K562 treated with DMSO at 1 percent for 24 hours (cell line): ENCODE data around the gene RBM4. TPM values are rescaled to one million over a fixed set of nuclear protein-coding genes. Genes with fewer than 3 reads are reported as not detected.

ENCODE experiments used
- total RNA-seq: library from RNA; unstranded; fragments of 300-600 nt; gene quantifications from 2 replicates; pipeline ENCODE4 v1.2.3, GENCODE V29; 2022; ENCODE audit warnings: low read depth; ENCODE audit not compliant: insufficient read depth

Gene RBM4, protein sequence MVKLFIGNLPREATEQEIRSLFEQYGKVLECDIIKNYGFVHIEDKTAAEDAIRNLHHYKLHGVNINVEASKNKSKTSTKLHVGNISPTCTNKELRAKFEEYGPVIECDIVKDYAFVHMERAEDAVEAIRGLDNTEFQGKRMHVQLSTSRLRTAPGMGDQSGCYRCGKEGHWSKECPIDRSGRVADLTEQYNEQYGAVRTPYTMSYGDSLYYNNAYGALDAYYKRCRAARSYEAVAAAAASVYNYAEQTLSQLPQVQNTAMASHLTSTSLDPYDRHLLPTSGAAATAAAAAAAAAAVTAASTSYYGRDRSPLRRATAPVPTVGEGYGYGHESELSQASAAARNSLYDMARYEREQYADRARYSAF
- 108 and 113 TPM in 2 replicates for total RNA-seq

DNA sequence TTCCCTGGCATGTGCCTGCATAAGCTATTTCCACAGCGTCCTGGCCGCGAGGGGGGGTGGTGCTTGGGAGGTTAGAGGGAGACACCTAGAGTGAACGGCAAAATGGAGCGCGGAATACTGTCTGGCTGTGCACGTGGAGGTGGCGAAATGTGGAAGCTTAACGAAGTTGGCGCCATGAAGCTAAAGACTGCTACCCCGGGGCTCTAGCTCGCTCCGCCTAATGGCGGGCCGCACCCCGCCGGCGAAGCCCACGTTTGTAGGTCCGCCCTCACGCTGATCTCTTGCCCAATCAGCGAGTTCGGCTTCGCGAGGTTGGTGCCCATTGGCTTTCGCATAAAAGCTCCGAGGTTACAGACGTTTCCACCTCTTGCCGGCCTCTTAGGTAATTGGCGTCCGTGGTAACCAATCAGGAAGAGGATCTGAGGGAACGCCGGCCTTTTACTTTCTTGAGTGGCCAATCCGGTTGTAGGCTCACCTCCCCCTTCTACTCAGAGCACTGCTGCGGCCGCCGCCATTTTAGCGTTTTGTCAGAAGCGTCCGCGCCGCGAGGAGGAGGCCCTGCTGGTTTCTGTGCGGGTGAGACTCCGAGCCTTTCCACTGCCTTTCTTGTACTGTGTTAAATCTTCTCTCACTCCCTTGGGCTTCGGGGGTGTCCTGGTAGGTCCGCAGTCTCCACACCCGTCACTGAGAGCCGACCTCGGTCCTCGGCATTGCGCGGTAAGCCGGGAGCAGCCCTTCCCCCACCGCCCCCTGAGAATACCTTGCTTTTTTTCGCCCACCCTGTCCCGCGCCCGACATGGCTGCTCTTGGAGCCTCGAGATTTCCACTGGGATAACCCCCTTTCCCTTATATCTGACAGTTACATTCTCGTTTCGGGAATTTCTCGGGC lies at the start of gene RBM4:
Gene RBM4, plus strand, starts transcription at position 527 of the 889 bp plus-strand sequence. CDS start 1,009 bp downstream, outside the sequence.

DNA sequence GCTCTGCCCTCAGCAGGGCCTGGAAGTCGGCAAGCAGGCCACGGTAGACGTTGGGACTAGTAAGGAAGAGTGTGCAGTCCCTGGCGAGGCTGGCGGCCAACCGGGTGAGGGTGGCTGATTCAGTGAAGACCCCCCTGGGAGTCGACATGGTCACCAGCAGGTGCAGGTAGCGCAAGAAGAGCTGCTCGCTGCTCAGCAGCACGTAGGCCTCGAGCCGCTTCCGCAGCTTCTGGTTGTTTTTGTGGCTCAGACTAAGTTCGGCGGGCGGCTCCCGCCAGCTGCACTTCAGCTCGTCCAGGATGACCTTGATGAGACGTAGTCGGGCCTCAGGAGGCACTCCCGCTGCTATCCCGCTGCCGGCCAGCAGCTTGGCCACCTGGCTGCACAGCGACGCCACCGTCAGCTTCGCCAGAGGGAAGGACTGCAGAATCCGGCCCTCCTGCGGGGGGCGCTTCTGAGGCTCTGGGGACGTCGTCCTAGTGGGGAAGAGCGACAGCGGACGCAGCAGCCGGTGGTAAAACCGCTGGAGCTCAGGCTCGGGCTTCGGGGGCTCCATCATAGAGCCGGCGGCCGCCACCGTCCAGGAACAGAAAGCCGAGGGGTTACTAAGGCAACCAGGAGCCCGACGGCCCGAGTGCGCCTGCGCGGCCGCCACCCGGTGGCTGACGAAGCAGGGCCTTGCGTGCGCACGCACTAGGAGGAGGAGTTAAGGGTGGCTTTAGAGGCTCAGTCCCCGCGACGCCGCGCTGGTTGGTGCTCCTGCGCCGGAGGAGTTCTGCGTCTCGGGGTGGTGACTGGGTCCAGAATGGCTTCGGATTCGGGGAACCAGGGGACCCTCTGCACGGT lies 45.8 kb upstream of the RBM4 start, which contains the start of the genes CCDC87 and CCS:
Gene CCDC87, minus strand, starts transcription at position 607 of the 846 bp plus-strand sequence. Its CDS starts 48 bp downstream, at position 559.
Gene CCS, plus strand, starts transcription at position 729 of the 846 bp plus-strand sequence. Its CDS starts 77 bp downstream, at position 806.

DNA sequence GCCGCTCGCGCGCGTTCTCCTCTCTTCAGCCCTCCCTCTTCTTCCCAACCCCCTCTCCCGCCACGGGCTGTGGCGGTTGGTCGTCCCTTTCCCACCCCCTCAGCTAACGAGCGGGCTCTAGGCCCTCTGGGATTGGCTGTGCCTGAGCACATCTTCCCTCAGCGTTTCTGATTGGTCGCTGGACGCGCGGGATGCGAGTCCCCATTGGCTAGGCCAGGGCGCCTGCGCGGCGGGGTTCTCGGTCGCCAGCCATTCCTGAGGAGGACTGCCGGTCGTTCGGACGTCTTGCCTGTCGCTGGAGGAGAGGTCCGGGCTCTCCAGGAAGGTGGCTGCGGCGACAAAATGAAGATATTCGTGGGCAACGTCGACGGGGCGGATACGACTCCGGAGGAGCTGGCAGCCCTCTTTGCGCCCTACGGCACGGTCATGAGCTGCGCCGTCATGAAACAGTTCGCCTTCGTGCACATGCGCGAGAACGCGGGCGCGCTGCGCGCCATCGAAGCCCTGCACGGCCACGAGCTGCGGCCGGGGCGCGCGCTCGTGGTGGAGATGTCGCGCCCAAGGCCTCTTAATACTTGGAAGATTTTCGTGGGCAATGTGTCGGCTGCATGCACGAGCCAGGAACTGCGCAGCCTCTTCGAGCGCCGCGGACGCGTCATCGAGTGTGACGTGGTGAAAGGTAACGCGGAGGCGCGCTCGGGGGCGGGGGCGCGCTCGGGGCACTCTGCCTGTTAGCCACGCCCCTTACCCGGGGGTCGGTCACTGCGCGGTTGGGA lies 21.9 kb upstream of the RBM4 start, which contains the start of gene RBM14:
Gene RBM14, plus strand, starts transcription at position 252 of the 776 bp plus-strand sequence. Its CDS starts 91 bp downstream, at position 343.

DNA sequence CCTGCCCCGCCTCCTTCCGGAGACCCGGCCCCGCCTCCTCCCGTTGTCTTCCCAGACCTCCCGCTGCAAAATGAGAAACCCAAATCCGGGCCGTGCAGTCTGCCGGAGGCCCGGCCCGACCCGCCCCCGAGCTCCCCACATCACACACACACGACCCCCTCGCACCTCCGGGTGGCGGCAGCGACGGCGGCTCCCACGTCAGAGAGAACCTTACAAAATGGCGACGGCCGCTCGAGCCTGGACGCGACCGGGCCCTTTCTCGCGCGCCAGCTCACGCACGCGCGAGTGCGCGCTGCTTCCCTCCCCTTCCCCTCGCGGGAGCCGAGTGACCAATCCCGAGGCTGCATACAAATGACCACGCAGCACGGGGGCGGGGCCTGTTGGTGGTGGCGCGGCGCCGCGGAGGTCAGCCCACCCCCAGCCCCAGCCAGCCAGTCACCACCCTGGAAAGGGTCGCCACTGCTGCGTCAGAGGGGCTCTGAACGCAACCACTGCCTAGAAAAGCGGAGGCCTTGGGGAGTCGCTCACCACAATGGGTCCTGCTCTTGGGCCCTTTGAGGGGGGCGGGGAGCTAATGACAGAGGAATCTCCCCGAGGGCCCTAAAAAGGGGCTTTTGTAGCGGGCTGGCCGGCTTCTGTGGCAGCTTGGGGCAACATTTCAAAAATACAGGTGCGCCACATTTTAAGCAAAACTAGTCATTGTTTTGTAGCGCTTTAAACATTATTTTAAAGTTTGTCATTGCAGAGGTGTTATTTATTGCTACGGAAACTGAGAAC lies 39.3 kb downstream of the RBM4 start, which contains the start of gene RBM4B:
Gene RBM4B, minus strand, starts transcription at position 289 of the 777 bp plus-strand sequence. CDS start 808 bp downstream, outside the sequence.

Other genes starting within 250 kb of the RBM4 start
- gene NPAS4, start 217.7 kb upstream of the RBM4 start, total RNA-seq, result not detected in 2 replicates
- gene MRPL11, start 199.9 kb upstream of the RBM4 start, total RNA-seq, result 43.7 and 47.1 TPM in 2 replicates
- gene PELI3, start 171.8 kb upstream of the RBM4 start, total RNA-seq, result 8.3 and 8.6 TPM in 2 replicates
- 58.7 and 69.0 TPM in 2 replicates for gene DPP3, start 158.3 kb upstream of the RBM4 start, total RNA-seq
- 12.5 and 13.9 TPM in 2 replicates for gene BBS1, start 128.1 kb upstream of the RBM4 start, total RNA-seq
- 14.7 and 14.8 TPM in 2 replicates for gene ZDHHC24, start 92.7 kb upstream of the RBM4 start, total RNA-seq
- gene ACTN3, start 91.8 kb upstream of the RBM4 start, total RNA-seq, result not detected in 2 replicates
- 26.6 and 29.9 TPM in 2 replicates for gene CTSF, start 70.1 kb upstream of the RBM4 start, total RNA-seq
- 0.21 and 0.36 TPM in 2 replicates for gene CCDC87, start 45.6 kb upstream of the RBM4 start, total RNA-seq
- gene CCS, start 45.5 kb upstream of the RBM4 start, total RNA-seq, result 40.9 and 51.1 TPM in 2 replicates
- 77.5 and 83.1 TPM in 2 replicates for gene RBM14, start 22.1 kb upstream of the RBM4 start, total RNA-seq
- 19.3 and 20.0 TPM in 2 replicates for gene RBM4B, start 39.2 kb downstream of the RBM4 start, total RNA-seq
- gene SPTBN2, start 90.5 kb downstream of the RBM4 start, total RNA-seq, result 16.2 and 19.8 TPM in 2 replicates
- gene RCE1, start 204.7 kb downstream of the RBM4 start, total RNA-seq, result 46.4 and 56.5 TPM in 2 replicates
- gene LRFN4, start 218.4 kb downstream of the RBM4 start, total RNA-seq, result 20.0 and 26.4 TPM in 2 replicates